Activated T-cell treated with anti-CD3 and anti-CD28 coated beads, Interleukin-2, amount 50 U/mL, for 1 hour (primary cell): ENCODE data around the gene CD48.

Experiments
- DNase-seq: peaks from one replicate; pipeline ENCODE4 v3.0.0-alpha.2; 2020

The CD48 gene

GRCh38 chr1:160711602-160712311, at the start of gene CD48:
TSS of gene CD48 (minus strand) at chr1:160711822. CDS start at chr1:160711763, 59 bp downstream.
- DNase-seq: peak; percentile 58

- no peak for DNase-seq
Observed at GRCh38 chr1:160761046-160761445, 49.4 kb upstream of the CD48 start.

- no peak for DNase-seq
Observed at GRCh38 chr1:160759740-160760139, 48.1 kb upstream of the CD48 start.

- no peak for DNase-seq
Observed at GRCh38 chr1:160758521-160758920, 46.9 kb upstream of the CD48 start.

- DNase-seq: no peak
Observed at GRCh38 chr1:160756849-160757201, 45.2 kb upstream of the CD48 start.

GRCh38 chr1:160755911-160756848, 44.6 kb upstream of the CD48 start:
- DNase-seq: no peak

- DNase-seq: no peak
Observed at GRCh38 chr1:160755461-160755860, 43.8 kb upstream of the CD48 start.

- DNase-seq: no peak
Observed at GRCh38 chr1:160753594-160753993, 42.0 kb upstream of the CD48 start.

GRCh38 chr1:160752924-160753323, 41.3 kb upstream of the CD48 start:
- DNase-seq: no peak

GRCh38 chr1:160752406-160752805, 40.8 kb upstream of the CD48 start:
- DNase-seq: no peak

GRCh38 chr1:160750608-160751007, 39.0 kb upstream of the CD48 start:
- DNase-seq: no peak

GRCh38 chr1:160748878-160749269, 37.3 kb upstream of the CD48 start:
- no peak for DNase-seq

- DNase-seq: no peak
Observed at GRCh38 chr1:160748181-160748877, 36.7 kb upstream of the CD48 start.

GRCh38 chr1:160747717-160748116, 36.1 kb upstream of the CD48 start:
- DNase-seq: no peak

GRCh38 chr1:160746836-160747500, 35.3 kb upstream of the CD48 start:
- DNase-seq: no peak

GRCh38 chr1:160745551-160745950, 33.9 kb upstream of the CD48 start:
- DNase-seq: no peak

- DNase-seq: no peak
Observed at GRCh38 chr1:160744852-160745520, 33.4 kb upstream of the CD48 start.

- DNase-seq: no peak
Observed at GRCh38 chr1:160744199-160744851, 32.7 kb upstream of the CD48 start.

GRCh38 chr1:160743266-160743665, 31.6 kb upstream of the CD48 start:
- DNase-seq: no peak

GRCh38 chr1:160742428-160743127, 31.0 kb upstream of the CD48 start:
- DNase-seq: no peak
